ENCODE data around the gene FAIM2.
"Not testable (repeated sequence)": the region's sequence is repeated elsewhere in the genome, so short reads cannot be mapped to it uniquely, and the experiment has no call there.

Gene FAIM2

DNA sequence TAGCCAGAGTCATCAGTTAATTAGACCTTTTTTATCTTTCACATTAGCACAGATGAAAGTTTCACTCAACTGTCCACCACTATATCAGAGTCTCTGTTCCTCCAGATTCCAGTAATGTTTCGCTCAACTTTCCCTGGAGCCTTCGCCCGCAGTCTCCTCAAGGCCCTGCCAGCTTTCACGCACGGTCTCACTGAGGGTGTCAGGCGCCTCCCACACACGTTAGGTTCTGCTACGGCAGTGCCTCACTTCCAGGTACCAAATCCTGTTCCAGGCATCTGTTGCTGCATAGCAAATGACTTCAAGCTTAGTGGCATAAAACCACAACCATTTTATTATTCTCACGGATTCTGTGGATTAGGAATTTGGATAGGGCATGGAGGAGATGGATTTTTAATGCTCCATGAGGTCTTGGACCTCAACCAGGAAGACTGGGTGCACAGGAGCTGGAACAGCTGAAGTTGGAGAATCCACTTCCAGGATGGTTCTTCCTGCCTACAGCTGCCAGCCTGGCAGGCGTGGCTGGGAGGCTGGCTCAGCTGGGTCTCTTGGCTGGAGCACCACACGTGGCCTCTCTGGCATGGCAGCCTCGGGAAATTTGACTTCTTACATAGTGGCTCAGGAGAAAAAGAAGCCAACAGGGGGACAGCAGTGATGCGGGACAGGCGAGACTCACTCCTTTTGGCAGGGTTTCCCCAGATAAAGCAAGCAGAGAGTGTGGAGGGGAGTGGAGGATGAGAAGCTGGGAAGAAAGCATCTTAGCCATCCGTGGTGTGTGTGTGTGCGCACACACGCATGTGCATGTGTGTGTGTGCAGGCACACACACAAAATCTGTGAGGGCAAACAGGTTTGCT lies 39.5 kb downstream of the FAIM2 start:
- TF ChIP-seq POU2F2 (IDR thresholded peaks at IDR 0.05; ENCODE audit: low read depth, low read length) (no peak), SPI1 (IDR thresholded peaks at IDR 0.05; ENCODE audit: low read depth, low read length) (no peak), POLR2A (IDR thresholded peaks at IDR 0.05; ENCODE audit: low read depth, low read length) (no peak), TAF1 (IDR thresholded peaks at IDR 0.05; ENCODE audit: low read depth, low read length) (no peak), POLR2AphosphoS5 (IDR thresholded peaks at IDR 0.05; ENCODE audit: low read depth, low read length) (no peak), PAX5 (IDR thresholded peaks at IDR 0.05; ENCODE audit: insufficient read depth, low read length, severe bottlenecking) (no peak)
- DNase-seq (ENCODE audit: insufficient read length, low spot score) (no peak), FAIRE-seq (no peak)

DNA sequence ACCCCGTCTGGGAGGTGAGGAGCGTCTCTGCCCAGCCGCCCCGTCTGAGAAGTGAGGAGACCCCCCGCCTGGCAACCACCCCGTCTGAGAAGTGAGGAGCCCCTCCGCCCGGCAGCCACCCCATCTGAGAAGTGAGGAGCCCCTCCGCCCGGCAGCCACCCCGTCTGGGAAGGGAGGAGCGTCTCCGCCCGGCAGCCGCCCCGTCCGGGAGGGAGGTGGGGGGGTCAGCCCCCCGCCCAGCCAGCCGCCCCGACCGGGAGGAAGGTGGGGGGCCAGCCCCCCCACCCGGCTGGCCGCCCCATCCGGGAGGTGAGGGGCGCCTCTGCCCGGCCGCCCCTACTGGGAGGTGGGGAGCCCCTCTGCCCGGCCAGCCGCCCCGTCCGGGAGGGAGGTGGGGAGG lies 42.8 kb downstream of the FAIM2 start:
- FAIRE-seq; DNase-seq (ENCODE audit: insufficient read length, low spot score): not testable (repeated sequence)

DNA sequence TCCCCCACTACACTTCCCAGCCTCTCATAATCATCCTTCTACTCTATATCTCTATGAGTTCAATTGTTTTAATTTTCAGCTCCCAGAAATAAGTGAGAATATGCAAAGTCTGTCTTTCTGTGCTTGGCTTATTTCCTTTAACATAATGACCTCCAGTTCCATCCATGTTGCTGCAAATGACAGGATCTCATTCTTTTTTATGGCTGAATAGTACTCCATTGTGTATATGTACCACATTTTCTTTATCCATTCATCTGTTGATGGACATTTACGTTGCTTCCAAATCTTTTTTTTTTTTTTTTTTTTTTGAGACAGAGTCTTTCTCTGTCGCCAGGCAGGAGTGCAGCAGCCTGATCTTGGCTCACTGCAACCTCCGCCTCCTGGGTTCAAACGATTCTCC lies 47.8 kb downstream of the FAIM2 start:
- DNase-seq (ENCODE audit: insufficient read length, low spot score); FAIRE-seq: not testable (repeated sequence)

DNA sequence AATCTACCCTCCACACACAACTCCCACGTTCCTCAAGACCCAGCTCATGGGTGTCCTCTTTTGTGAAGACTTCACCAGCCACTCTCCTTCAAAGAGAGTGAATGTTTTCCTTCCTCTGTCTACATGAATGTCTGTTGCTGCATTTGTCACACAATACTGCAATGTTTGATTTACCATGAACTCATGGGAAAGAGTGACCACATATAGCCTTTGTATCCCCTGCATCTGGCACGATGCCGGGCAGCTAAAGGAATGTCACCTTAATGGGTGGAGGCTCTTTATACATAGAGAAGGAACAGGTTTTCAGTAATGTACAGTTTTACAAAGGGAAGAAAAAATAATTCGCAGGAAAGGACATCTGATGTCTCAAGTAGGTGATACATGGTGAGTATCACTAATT lies 48.7 kb downstream of the FAIM2 start:
- FAIRE-seq (no peak), DNase-seq (ENCODE audit: insufficient read length, low spot score) (no peak)
- TF ChIP-seq SPI1 (IDR thresholded peaks at IDR 0.05; ENCODE audit: low read depth, low read length): no peak
- TF ChIP-seq POLR2AphosphoS5 (IDR thresholded peaks at IDR 0.05; ENCODE audit: low read depth, low read length): no peak
- TF ChIP-seq POLR2A (IDR thresholded peaks at IDR 0.05; ENCODE audit: low read depth, low read length): no peak
- no peak for TF ChIP-seq TAF1 (IDR thresholded peaks at IDR 0.05; ENCODE audit: low read depth, low read length)

DNA sequence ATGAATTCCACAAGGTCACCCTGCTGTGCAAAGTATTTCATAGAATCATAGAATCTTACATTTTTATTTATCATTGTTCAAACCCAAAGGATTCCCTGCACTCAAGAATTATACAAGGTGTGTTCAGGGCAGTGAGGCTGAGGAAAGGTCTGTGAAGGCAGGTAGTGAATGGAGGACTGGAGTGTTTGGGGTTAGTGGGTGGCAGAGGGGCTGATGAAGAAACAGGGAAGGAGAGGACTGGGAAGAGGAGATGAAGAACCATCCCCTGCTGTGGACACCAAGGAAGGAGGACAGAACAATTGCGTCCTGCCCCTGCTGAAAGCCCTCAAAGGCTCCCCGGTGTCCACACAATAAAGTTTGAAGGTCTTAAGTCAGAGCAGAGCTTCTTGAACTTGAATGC lies 50.0 kb downstream of the FAIM2 start:
- TF ChIP-seq TAF1 (IDR thresholded peaks at IDR 0.05; ENCODE audit: low read depth, low read length) (no peak), POLR2AphosphoS5 (IDR thresholded peaks at IDR 0.05; ENCODE audit: low read depth, low read length) (no peak), POLR2A (IDR thresholded peaks at IDR 0.05; ENCODE audit: low read depth, low read length) (no peak), PAX5 (IDR thresholded peaks at IDR 0.05; ENCODE audit: insufficient read depth, low read length, severe bottlenecking) (no peak), SPI1 (IDR thresholded peaks at IDR 0.05; ENCODE audit: low read depth, low read length) (no peak), POU2F2 (IDR thresholded peaks at IDR 0.05; ENCODE audit: low read depth, low read length) (no peak)
- DNase-seq (ENCODE audit: insufficient read length, low spot score): no peak
- no peak for FAIRE-seq

DNA sequence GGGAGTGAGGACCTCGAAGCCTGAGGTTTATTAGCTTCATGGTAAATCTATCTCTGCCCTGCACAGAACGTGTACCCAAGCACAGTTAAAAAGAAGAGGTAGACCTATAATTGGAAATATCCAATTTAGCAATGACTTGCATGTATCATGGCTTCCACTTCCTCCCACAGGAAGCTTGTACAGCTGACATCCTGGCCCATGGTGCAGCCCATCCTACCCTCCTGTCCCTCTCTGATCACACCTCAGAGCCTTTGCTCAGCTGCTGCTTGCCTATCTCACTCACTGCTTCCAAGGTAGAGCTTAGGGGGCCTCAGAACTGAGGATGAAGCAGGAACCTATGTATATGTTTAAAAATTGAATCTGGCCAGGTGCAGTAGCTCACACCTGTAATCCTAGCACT lies 56.5 kb downstream of the FAIM2 start:
- TF ChIP-seq POLR2A (IDR thresholded peaks at IDR 0.05; ENCODE audit: low read depth, low read length): no peak
- TF ChIP-seq TAF1 (IDR thresholded peaks at IDR 0.05; ENCODE audit: low read depth, low read length): no peak
- TF ChIP-seq SPI1 (IDR thresholded peaks at IDR 0.05; ENCODE audit: low read depth, low read length): no peak
- no peak for TF ChIP-seq POLR2AphosphoS5 (IDR thresholded peaks at IDR 0.05; ENCODE audit: low read depth, low read length)
- TF ChIP-seq POU2F2 (IDR thresholded peaks at IDR 0.05; ENCODE audit: low read depth, low read length): no peak
- TF ChIP-seq PAX5 (IDR thresholded peaks at IDR 0.05; ENCODE audit: insufficient read depth, low read length, severe bottlenecking): no peak
- DNase-seq (ENCODE audit: insufficient read length, low spot score) (no peak), FAIRE-seq (peak; percentile 66)

DNA sequence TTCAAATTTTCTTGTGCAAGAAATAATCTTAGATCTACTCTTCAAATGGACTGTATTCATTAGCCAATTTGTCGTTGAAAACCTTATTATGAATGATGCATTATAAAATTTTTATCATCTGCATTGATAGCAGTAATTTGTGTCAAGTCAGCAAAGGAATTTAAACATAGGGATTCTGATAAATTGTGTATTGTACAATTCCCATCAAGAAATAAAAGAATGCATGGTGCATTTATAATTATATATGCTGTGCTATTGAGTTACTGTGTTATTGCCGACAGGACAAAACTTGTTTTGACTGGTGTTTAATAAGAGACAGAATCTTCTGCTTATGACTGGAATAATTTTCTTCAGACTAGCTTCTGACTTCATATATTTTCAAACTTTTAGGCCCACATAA lies 57.7 kb downstream of the FAIM2 start:
- DNase-seq (ENCODE audit: insufficient read length, low spot score) (no peak), FAIRE-seq (no peak)
- TF ChIP-seq SPI1 (IDR thresholded peaks at IDR 0.05; ENCODE audit: low read depth, low read length) (no peak), PAX5 (IDR thresholded peaks at IDR 0.05; ENCODE audit: insufficient read depth, low read length, severe bottlenecking) (no peak)

DNA sequence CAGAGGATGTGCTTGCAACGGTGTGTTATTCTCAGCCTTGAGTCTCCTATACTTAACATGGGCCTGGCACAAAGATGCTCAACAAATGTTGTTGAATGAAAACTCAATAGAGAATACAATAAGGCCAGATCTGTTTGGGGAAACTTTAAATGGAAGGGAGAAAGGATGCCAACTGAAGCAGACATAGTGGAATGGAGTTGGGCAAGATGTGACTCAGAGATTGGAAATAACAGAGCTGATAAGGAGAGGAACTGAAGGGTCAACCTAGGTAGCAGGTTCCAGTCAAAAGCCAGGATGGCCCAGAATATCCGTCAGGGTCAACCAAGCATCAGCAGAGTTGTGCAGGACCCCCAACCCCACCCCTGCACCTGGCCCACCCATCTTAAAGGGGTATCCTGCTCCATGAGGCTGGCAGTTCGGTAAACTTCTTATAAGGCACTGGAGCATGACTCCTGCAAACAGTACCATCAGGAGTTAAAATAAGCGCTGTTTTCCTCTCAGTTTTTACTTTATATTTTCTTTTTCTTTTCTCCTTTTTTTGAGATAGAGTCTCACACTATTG lies 59.7 kb downstream of the FAIM2 start:
- FAIRE-seq (peak; percentile 13), DNase-seq (ENCODE audit: insufficient read length, low spot score) (no peak)
- TF ChIP-seq POLR2A (IDR thresholded peaks at IDR 0.05; ENCODE audit: low read depth, low read length): no peak
- TF ChIP-seq POU2F2 (IDR thresholded peaks at IDR 0.05; ENCODE audit: low read depth, low read length): no peak
- TF ChIP-seq POLR2AphosphoS5 (IDR thresholded peaks at IDR 0.05; ENCODE audit: low read depth, low read length): no peak
- no peak for TF ChIP-seq SPI1 (IDR thresholded peaks at IDR 0.05; ENCODE audit: low read depth, low read length)
- TF ChIP-seq PAX5 (IDR thresholded peaks at IDR 0.05; ENCODE audit: insufficient read depth, low read length, severe bottlenecking): no peak
- TF ChIP-seq TAF1 (IDR thresholded peaks at IDR 0.05; ENCODE audit: low read depth, low read length): no peak

DNA sequence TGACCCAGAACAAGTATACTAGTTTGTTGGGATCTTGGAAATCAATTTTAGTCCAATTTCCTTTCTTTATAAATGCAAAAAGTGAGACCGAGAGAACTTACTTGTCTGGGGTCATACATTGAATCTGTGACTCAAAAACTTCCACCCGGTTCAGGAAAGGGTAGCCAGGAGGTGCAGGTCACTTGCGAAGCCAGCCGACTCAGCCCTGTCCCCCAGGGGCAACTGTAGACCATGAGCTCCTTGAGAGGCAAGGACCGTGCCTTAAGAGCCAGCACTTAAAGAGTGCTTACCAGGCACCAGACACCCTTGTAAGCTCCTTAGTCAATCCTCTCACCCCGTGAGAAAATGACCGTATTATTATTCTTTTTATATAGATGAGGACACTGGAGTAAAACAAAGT lies 60.3 kb downstream of the FAIM2 start:
- TF ChIP-seq PAX5 (IDR thresholded peaks at IDR 0.05; ENCODE audit: insufficient read depth, low read length, severe bottlenecking): no peak
- TF ChIP-seq TAF1 (IDR thresholded peaks at IDR 0.05; ENCODE audit: low read depth, low read length): no peak
- TF ChIP-seq POU2F2 (IDR thresholded peaks at IDR 0.05; ENCODE audit: low read depth, low read length): no peak
- TF ChIP-seq POLR2A (IDR thresholded peaks at IDR 0.05; ENCODE audit: low read depth, low read length): no peak
- TF ChIP-seq POLR2AphosphoS5 (IDR thresholded peaks at IDR 0.05; ENCODE audit: low read depth, low read length): no peak
- no peak for TF ChIP-seq SPI1 (IDR thresholded peaks at IDR 0.05; ENCODE audit: low read depth, low read length)
- no peak for FAIRE-seq
- no peak for DNase-seq (ENCODE audit: insufficient read length, low spot score)

DNA sequence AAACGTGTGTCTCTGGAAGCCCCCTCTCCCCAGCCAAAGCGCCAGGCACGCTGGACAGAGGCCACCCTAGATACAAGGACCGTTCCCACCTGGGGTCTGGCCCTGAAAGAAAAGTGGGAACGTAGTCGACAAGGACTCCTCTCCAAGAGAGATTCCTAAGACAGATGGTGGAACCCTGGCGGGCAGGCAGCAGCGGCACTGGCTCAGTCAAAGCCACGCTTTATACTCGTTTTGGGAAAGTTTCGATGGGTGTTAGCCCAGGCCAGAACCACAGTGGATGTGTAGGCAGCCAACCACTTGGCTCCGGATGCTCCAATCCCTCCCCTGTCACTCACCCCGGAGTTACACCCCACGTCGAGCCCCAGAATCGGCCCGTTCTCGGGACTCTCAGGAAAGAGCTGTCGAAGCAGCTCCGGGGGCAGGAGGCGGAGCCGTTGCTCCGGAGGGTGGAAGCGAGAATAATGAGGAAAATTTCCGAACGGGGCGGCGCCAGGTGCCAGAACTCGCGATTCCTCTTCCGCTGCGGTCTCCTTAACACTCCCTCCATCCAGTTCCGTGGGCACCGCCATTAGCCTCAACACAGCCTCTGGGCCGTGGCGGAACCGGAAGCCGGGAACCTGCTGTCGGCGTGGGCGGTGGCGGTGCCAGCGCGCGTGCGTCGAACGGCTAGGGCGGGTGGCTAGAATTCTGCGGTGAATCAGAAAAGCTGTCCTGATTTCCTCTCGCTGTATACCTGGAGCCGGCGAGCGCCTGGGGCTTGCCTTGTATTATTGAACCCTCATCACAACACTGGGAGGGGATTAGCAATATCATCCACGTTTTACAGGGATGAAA lies 61.0 kb downstream of the FAIM2 start, which contains the start of gene BCDIN3D:
BCDIN3D (minus strand) TSS at position 588 of the 834 bp plus-strand sequence; CDS start at position 569, 19 bp downstream.
- TF ChIP-seq POLR2AphosphoS5 (IDR thresholded peaks at IDR 0.05; ENCODE audit: low read depth, low read length): peak; percentile 93
- 0 out of 2 replicates have a peak, but pooled peaks have one; percentile 25 for TF ChIP-seq SPI1 (IDR thresholded peaks at IDR 0.05; ENCODE audit: low read depth, low read length)
- TF ChIP-seq TAF1 (IDR thresholded peaks at IDR 0.05; ENCODE audit: low read depth, low read length): peak; percentile 83
- peak; percentile 49; the same call in 1 of the 2 replicates for TF ChIP-seq POU2F2 (IDR thresholded peaks at IDR 0.05; ENCODE audit: low read depth, low read length)
- TF ChIP-seq POLR2A (IDR thresholded peaks at IDR 0.05; ENCODE audit: low read depth, low read length): peak; percentile 95
- TF ChIP-seq PAX5 (IDR thresholded peaks at IDR 0.05; ENCODE audit: insufficient read depth, low read length, severe bottlenecking): no peak
- FAIRE-seq (peak; percentile 97), DNase-seq (ENCODE audit: insufficient read length, low spot score) (peak; percentile 71)
